Measurements from ENCODE around the gene AGR3. TPM values are rescaled to one million over a fixed set of nuclear protein-coding genes. Genes with fewer than 3 reads are reported as not detected.

Gene AGR3
- total RNA-seq, 2 donors from 2014 or later = 123 to 188 TPM

Other genes starting within 250 kb of the AGR3 start
- 10 to 100 TPM; 22.8 to 27.5 TPM for gene ANKMY2, start 236.2 kb downstream of the AGR3 start, total RNA-seq
- 10 to 100 TPM; 52.9 to 62.3 TPM for gene BZW2, start 235.8 kb downstream of the AGR3 start, total RNA-seq
- 10 to 100 TPM; 79.5 to 97.7 TPM for gene TSPAN13, start 128.2 kb downstream of the AGR3 start, total RNA-seq
- gene AGR2, start 77.0 kb downstream of the AGR3 start, total RNA-seq = 1,000 to 10,000 TPM in 1 of 2 donors, 100 to 1,000 TPM in 1; 725 to 1,046 TPM